Thymus (tissue), 11 donors: ENCODE data around the gene RFX3. TPM values are rescaled to one million over a fixed set of nuclear protein-coding genes. Genes with fewer than 3 reads are reported as not detected.
"Not testable (repeated sequence)": the region's sequence is repeated elsewhere in the genome, so short reads cannot be mapped to it uniquely, and the experiment has no call there.

Source experiments
- DNase-seq, 9 donors: peaks; one replicate each; pipeline ENCODE4 v3.0.0-alpha.2; 2013; ENCODE audit warnings: low spot score in 9 of 9, low read depth in 6 of 9, missing footprints in 1 of 9
- H3K27ac ChIP-seq, 2 donors: one replicate each; pipeline ENCODE4 v1.5.1; 2013; ENCODE audit warnings: control low read depth in 1 of 2, low read depth in 1 of 2, low read length in 1 of 2, mild to moderate bottlenecking in 1 of 2, moderate library complexity in 1 of 2
- H3K27me3 ChIP-seq, 2 donors: one replicate each; pipeline ENCODE4 v1.5.1; 2013; ENCODE audit warnings: low read length in 1 of 2; ENCODE audit not compliant: control insufficient read depth in 2 of 2, insufficient read depth in 1 of 2
- H3K36me3 ChIP-seq, 2 donors: one replicate each; pipeline ENCODE4 v1.5.1; 2013; ENCODE audit warnings: low read length in 1 of 2, mild to moderate bottlenecking in 1 of 2, moderate library complexity in 1 of 2; ENCODE audit not compliant: control insufficient read depth in 2 of 2, insufficient read depth in 2 of 2
- H3K4me1 ChIP-seq, 2 donors: one replicate each; pipeline ENCODE4 v1.5.1; 2013; ENCODE audit warnings: low read length in 2 of 2; ENCODE audit not compliant: control insufficient read depth in 2 of 2, insufficient read depth in 2 of 2
- H3K4me3 ChIP-seq, 2 donors: one replicate each; pipeline ENCODE4 v1.5.1; 2013; ENCODE audit warnings: low read length in 2 of 2, control low read depth in 1 of 2, mild to moderate bottlenecking in 1 of 2
- H3K9me3 ChIP-seq, 2 donors: one replicate each; pipeline ENCODE4 v1.5.1; 2013; ENCODE audit warnings: low read length in 1 of 2, mild to moderate bottlenecking in 1 of 2; ENCODE audit not compliant: control insufficient read depth in 2 of 2, insufficient read depth in 1 of 2
- WGBS: extraction: QIAGEN DNeasy Blood & Tissue Kit; methylation state at CpG from one replicate; pipeline ENCODE4 v1.1.7; 2013; 5-methylcytosine and 5-hydroxymethylcytosine counted together
- polyA plus RNA-seq: library from polyadenylated mRNA; stranded (reverse); fragments of 200-250 nt; gene quantifications from one replicate; pipeline ENCODE4 v1.2.3, GENCODE V29; 2013
- total RNA-seq: library from RNA; stranded (reverse); fragments of 120-200 nt; gene quantifications from one replicate; pipeline ENCODE4 v1.2.4, GENCODE V29; 2013
- donor health status: healthy.

The RFX3 gene
- total and polyA plus RNA-seq, 2 donors, result 5.1 to 7.8 TPM

- 98% methylated on average over 2 of the region's 2 CpGs for WGBS
- DNase-seq, result no peak
- no peaks in the 10 kb centered on the region for H3K36me3 ChIP-seq
- H3K9me3 ChIP-seq, result no peaks in the 10 kb centered on the region
- H3K27ac ChIP-seq, result no peak overlapping the region
- H3K27me3 ChIP-seq, result no peaks in the 10 kb centered on the region
- no peak overlapping the region for H3K4me3 ChIP-seq
- H3K4me1 ChIP-seq, result no peaks in the 10 kb centered on the region
Observed at GRCh38 chr9:3308609-3309008, 217.2 kb downstream of the RFX3 start.

- not testable (repeated sequence) for H3K4me1 ChIP-seq, H3K27me3 ChIP-seq, H3K27ac ChIP-seq, H3K36me3 ChIP-seq, DNase-seq, H3K4me3 ChIP-seq, H3K9me3 ChIP-seq
- WGBS, result 96% methylated on average over 1 of the region's 1 CpG
Observed at GRCh38 chr9:3304388-3304787, 221.4 kb downstream of the RFX3 start.

DNA sequence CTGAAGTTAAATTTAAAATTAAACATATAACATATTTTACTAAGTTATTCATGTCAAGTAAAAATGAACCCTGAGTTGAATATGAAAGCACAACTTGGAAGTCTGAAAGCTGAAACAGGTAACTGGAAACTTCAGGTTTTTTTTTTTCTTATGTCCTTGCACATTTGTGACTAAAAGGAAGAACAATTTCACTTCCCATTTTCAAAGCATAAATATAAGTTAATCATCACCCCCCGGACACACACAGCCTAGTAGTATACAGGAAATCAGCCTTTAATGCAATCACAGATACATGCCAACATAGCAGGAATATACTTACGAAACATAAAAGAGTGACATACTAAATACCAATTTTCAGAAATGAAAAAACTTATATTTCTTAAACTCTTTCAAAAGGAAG is 225.9 kb downstream of the RFX3 start:
- 58% methylated on average over 2 of the region's 2 CpGs for WGBS
- Histone ChIP-seq H3K4me1 (no peaks in the 10 kb centered on the region), H3K4me3 (no peak overlapping the region), H3K27ac (no peak overlapping the region), H3K9me3 (no peaks in the 10 kb centered on the region), H3K27me3 (no peaks in the 10 kb centered on the region), H3K36me3 (no peaks in the 10 kb centered on the region)
- DNase-seq, result no peak

- no peaks in the 10 kb centered on the region for H3K9me3 ChIP-seq
- no peak overlapping the region for H3K27ac ChIP-seq
- peaks cover 0 to 2% of the 10 kb centered on the region in 2 donors for H3K36me3 ChIP-seq
- WGBS, result 78% methylated on average over 4 of the region's 4 CpGs
- no peaks in the 10 kb centered on the region for H3K27me3 ChIP-seq
- no peak for DNase-seq
- no peak overlapping the region for H3K4me3 ChIP-seq
- H3K4me1 ChIP-seq, result no peaks in the 10 kb centered on the region
Observed at GRCh38 chr9:3296536-3296935, 229.3 kb downstream of the RFX3 start.

- DNase-seq, result no peak
- no peaks in the 10 kb centered on the region for H3K9me3 ChIP-seq
Observed at GRCh38 chr9:3292311-3292710, 233.5 kb downstream of the RFX3 start.

DNA sequence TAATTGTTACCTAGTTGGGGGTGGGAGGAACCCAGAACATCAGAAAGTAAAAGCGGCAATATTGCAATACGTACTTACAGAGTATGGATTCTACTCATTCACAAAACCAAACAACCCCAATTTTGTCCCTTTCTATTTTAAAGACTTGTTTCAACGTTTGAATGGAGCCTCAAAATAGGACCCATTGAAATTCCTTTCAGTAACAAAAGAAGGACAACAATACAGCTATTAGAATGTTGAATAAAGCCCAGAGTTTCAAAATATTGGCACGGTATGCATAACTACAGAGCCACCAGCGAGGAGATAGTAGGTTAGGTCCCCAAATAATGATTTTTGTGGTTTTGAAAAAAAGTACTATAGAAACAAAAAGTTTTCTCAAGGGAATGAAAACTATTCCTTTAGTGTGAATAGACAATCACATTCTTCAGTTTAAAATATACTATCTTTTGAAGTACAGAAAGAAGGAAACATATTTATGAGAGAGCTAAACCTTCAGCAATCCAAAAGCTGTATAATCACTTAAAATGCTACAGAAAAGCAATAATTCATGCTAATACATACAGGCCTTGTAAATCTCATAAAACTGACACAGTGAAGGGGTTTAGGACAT is 235.5 kb downstream of the RFX3 start:
- Histone ChIP-seq H3K9me3 (no peaks in the 10 kb centered on the region), H3K4me1 (no peaks in the 10 kb centered on the region), H3K4me3 (no peak overlapping the region), H3K36me3 (peaks cover 0 to 6% of the 10 kb centered on the region in 2 donors), H3K27me3 (no peaks in the 10 kb centered on the region), H3K27ac (no peak overlapping the region)
- DNase-seq, result no peak
- WGBS, result 92% methylated on average over 5 of the region's 5 CpGs

More at GRCh38 chr9:3292311-3292710, 233.5 kb downstream of the RFX3 start:
- Histone ChIP-seq H3K36me3 (peaks cover 0 to 2% of the 10 kb centered on the region in 2 donors), H3K27ac (no peak overlapping the region), H3K4me3 (no peak overlapping the region), H3K27me3 (no peaks in the 10 kb centered on the region), H3K4me1 (no peaks in the 10 kb centered on the region)

DNA sequence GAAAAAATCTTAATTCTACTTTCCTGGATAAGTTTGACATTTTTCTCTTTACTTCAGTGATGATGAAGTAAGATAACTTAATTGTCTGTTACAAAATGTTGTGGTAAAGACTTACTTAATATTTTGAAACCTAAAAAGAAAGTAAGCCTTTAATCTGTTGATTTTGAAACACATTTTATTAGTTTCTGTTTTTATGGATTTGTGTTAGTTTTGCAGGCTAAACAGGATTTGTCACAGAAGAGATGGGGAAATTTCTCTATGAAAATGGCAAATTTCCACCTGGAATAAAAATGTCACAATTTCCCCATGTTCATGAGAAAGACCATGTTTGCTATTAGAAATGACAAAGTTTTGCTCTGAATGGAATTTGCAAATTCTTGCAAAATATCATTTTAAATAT is 237.1 kb downstream of the RFX3 start:
- DNase-seq, result no peak
- Histone ChIP-seq H3K36me3 (peaks cover 0 to 6% of the 10 kb centered on the region in 2 donors), H3K27me3 (no peaks in the 10 kb centered on the region), H3K4me1 (no peaks in the 10 kb centered on the region), H3K27ac (no peak overlapping the region), H3K4me3 (no peak overlapping the region), H3K9me3 (no peaks in the 10 kb centered on the region)

- Histone ChIP-seq H3K9me3 (no peaks in the 10 kb centered on the region), H3K27ac (no peak overlapping the region), H3K4me3 (no peak overlapping the region), H3K4me1 (no peaks in the 10 kb centered on the region), H3K36me3 (peaks cover 0 to 3% of the 10 kb centered on the region in 2 donors), H3K27me3 (no peaks in the 10 kb centered on the region)
- DNase-seq, result no peak
- WGBS, result 98% methylated on average over 1 of the region's 1 CpG
Observed at GRCh38 chr9:3285365-3286161, 240.2 kb downstream of the RFX3 start.

DNA sequence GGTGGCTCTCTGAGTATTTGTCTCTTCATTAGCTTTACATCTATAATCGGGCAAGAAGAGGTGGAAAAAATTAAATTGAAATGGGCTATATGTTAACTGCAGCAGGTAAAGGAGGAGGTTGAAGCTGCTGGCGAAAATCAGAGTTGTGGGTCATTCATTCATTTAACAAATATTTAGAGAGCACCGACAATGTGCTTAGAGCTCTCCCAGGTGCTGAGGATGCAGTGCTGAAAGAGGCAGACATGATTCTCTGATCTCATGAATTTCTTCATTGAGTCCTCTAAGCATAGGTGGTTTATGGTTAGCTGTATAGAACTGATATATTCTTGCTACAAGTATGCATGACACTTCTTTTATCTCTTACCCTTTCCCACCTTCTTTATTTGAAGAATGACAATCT is 243.4 kb downstream of the RFX3 start:
- H3K4me3 ChIP-seq, result no peak overlapping the region
- 98% methylated on average over 3 of the region's 3 CpGs for WGBS
- no peaks in the 10 kb centered on the region for H3K4me1 ChIP-seq
- peaks cover 0 to 3% of the 10 kb centered on the region in 2 donors for H3K36me3 ChIP-seq
- H3K27me3 ChIP-seq, result no peaks in the 10 kb centered on the region
- no peaks in the 10 kb centered on the region for H3K9me3 ChIP-seq
- no peak overlapping the region for H3K27ac ChIP-seq
- no peak for DNase-seq
